GM18873 (cell line): ENCODE data around the gene DDA1.

Source experiments
- ATAC-seq: cut with Tn5 transposase; IDR thresholded peaks from one replicate; pipeline ENCODE4 v1.9.1; 2021; ENCODE audit warnings: mild to moderate bottlenecking, moderate library complexity, moderate number of reproducible peaks; ENCODE audit not compliant: unreplicated experiment, low FRiP score

DDA1 gene

GRCh38 chr19:17309965-17310461, 650 bp downstream of the DDA1 start:
- ATAC-seq = no peak

DNA sequence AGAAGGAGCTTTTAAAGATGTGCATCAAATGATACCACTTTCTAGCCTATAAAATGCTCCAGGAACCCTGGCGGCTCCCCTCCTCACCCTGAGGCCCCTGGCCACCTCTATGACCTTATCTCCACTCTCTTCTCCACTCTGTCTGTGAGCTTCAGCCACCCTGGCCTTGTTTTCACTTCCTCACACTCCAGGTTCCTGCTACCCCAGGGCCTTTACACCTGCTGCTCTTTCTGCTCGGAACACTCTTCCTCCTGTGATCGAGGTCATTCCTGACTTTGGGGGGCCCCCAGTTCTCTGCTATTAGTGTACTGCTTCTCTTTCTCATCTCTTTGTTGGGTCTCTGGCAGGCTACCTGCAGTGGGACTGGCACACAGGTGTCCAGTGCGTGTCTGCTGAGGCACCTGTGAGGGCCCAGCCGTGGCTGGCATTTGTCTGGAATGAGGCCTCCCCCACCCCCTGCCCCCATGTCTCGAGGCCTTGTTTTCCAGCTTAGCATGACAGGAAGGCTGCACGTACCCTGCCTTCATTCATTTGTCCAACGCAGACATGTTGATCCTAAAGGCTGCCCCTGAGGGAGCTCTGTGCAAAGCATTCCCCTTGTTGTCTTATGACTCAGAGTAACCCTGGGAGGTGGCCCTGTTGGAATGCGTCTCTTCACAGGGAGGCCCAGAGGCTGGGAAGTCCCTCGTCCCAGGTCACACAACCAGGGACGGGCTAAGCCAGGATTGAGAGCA, 2.3 kb downstream of the DDA1 start:
- no peak for ATAC-seq

DNA sequence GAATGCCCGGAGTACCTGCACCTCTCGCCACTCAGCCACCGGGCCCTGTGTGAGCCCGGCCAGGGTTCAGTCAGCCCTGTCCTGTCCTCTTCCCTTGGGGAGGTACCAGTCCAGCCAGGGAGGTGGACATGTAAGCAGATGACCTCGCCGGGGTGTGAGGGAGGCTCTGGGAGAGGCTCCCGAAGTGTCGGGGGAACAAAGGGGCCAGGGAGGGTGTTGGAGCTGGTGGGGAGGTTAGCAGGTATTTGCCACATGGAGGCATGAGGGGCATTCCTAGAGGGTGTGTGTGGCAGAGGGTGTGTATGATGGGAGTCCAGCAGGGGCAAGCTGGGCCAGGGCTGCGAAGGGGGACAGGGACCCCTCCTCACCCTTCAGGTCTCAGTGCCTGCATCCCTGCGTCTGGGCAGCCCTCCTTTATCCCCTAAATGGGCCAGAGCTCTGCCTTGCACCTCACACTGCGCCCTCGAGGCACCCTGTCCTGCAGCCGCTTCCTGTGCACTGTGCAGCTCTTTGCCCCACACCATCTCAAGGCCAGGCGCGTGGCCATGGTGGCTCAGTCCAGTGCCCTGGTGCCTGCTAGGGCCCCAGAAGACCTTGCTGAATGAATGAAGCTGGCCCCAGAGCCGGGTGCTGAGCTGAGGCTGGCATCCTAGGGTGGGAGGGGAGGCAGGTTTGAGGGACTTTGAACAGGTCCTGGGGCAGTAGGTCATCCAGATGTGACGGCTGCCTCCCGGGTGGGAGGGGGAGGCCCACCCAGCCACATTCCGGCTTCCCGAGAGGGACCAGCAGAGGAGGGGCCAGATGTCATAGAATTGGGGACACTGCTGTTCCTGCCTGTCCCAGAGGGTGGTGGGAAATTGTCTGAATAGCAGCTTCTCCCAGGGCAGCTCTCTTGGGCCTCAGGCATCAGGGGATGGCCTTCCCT, 3.1 kb downstream of the DDA1 start:
- ATAC-seq = no peak

DNA sequence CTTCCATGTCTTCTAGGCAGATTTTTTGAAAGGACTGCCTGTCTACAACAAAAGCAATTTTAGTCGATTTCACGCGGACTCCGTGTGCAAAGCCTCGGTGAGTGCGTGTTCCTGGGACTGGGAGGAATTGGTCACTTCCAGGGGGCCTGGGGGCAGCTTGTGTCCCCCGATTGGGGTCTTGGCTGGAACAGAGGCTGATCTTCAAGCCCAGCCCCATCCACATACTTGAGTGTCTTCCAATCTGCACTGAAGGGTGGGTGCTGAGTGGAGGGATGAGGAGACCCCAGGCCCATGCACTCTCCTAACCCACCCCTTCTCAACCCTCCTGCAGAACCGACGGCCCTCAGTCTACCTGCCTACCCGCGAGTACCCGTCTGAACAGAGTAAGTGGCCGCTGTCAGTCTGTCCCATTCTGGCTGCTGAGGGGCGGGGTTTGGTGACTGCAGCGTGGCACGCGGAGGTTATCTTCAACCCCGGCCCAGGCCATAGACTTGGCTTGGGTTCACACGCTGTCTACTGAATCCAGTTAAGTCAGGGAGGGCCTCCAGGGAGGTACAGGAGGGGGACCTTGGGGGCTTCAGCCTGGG, 4.7 kb downstream of the DDA1 start:
- no peak for ATAC-seq

DNA sequence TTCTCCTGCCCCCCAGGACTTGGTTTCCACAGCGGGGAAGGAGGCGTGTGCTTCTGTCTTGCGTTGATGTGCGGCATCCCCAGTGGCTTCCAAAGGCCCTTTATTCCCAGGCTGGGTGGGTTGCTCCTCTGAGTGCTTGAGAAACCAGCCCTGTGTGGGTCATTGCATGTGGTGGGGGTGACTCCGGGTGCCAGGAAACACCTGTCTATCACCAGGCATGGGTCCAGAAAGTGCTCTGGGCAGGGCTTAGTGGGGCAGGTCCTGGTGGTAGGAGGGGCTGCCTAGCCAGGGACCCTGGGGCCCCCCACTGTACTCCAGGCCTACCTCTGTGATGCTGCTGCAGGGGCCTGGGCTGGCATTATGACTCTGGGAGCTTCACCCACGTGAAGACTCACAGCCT, 9.6 kb downstream of the DDA1 start:
- ATAC-seq = no peak

- ATAC-seq = no peak
Measured at GRCh38 chr19:17319473-17320238, 10.3 kb downstream of the DDA1 start.

- ATAC-seq = no peak
Measured at GRCh38 chr19:17320435-17320834, 11.1 kb downstream of the DDA1 start.

DNA sequence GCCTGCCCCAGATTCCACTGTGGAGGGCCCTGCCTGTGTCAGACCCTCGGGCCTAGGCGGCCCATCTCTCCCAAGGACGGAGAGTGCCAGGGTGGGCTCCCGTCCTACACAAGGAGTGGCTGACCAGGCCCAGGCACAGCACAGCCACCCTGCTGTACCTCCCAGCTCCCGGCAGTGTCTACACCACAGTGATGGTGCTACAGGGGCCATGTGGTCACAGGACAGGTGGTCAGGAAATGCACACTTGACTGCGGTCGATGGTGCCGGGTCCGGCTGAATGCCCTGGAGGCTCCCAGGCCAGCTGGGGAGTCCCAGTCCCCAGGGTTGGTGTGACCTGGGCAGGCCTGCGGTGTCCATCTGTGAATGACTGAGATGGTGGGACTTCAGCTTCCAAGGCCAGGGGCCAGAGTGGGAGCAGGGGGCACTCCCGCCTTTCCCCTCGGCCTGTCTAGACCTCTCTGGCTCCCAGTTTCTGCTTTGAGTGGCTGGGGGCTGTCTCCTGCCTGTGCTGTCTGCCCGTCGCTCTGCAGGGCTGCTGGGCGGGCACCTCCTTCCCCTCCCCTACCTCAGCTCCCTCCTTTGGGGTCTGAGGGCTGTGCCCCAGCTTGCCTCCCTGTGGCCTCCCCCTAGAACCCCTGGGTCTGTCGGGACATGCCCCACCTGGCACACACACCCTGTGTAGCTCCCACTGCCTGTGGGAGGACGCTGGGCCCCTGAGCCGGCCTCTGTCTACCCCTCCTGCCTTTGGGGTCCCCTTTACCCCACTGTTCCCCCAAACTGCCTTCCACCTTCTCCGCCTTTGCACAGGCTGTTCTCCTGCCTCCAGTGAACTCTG, 12.5 kb downstream of the DDA1 start:
- no peak for ATAC-seq

- ATAC-seq = no peak
Measured at GRCh38 chr19:17322854-17323253, 13.5 kb downstream of the DDA1 start.

- ATAC-seq = no peak
Measured at GRCh38 chr19:17323300-17323963, 14.1 kb downstream of the DDA1 start.

DNA sequence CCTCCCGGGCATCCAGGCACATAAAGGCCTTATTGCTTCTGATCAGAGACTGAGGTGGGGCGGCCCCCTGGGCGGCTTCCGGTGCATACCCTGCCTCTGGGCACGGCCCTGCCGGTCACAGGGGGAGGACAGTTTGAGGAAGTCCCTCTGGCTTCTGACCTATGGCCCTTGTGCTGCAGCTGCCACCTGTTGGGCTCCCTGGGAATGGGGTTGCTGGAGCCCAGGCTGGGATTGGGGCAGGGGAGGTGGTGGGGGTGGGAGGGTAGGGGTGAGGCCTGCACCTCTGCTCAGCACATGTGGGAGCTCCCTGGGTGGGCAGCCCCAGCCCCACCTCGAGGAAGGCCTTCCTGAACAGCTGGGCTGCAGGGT, 14.6 kb downstream of the DDA1 start:
- ATAC-seq = no peak

- ATAC-seq = no peak
Measured at GRCh38 chr19:17324357-17325114, 15.2 kb downstream of the DDA1 start.

DNA sequence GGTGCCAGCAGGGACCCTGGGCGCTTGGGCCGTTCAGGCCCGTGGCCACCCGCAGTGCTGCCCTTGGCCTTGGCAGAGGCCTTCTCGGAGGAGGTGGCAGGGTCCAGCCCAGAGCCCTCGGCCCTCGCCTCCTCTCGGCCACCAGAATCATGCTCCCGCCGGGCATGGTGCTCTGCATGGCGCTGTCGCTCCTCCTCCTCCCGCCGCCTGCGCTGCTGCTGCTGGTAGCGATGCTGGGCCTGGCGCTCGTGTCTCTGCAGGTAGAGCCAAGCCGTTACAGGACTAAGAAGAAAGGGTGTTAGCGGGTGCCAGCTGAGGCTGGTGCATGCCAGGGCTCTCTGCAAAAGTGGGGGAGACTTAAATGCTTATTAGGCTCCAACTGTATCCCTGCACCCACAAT, 15.8 kb downstream of the DDA1 start:
- no peak for ATAC-seq

GRCh38 chr19:17325881-17326594, 16.7 kb downstream of the DDA1 start:
- no peak for ATAC-seq

DNA sequence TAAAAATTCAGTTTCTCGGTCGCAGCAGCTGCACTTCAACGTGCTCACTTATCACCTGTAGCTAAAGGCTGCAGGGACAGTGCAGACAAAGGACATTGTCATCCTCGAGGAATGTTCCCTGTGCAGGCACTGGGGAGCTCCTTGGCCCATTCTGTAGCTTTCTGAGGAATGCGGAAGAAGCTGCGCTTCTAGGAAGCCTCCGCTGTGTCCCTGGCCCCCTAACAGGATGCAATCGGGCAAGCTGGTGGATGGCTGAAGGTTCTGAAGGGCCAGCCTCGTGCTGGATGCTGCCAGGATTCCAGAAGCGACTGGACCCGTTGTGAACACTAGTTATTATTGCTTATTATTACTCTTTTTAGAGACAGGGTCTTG, 17.2 kb downstream of the DDA1 start:
- ATAC-seq = no peak

- ATAC-seq = no peak
Measured at GRCh38 chr19:17327068-17327653, 17.8 kb downstream of the DDA1 start.
